Esophagus squamous epithelium (tissue), 4 donors: Measurements from ENCODE around the gene RUNX3.

Experiments
- POLR2A ChIP-seq, 4 donors: fragments of 450-650 bp; IDR thresholded peaks; one replicate each; pipeline ENCODE4 v1.6.1; 2017; ENCODE audit warnings: antibody characterized with exemption in 4 of 4, mild to moderate bottlenecking in 4 of 4, moderate library complexity in 3 of 4
- TF ChIP-seq, protein P1 (sequence below), 6 experiments: fragments of 450-650 bp in 4 of 6; fragments of 200-600 bp in 2 of 6; sonication (generic) in 2 of 6; IDR thresholded peaks; one replicate each; pipeline ENCODE4 v1.5.1; 2016 to 2019; ENCODE audit warnings: antibody characterized with exemption in 6 of 6, mild to moderate bottlenecking in 4 of 6, moderate library complexity in 4 of 6

- TF ChIP-seq, protein P1, sequence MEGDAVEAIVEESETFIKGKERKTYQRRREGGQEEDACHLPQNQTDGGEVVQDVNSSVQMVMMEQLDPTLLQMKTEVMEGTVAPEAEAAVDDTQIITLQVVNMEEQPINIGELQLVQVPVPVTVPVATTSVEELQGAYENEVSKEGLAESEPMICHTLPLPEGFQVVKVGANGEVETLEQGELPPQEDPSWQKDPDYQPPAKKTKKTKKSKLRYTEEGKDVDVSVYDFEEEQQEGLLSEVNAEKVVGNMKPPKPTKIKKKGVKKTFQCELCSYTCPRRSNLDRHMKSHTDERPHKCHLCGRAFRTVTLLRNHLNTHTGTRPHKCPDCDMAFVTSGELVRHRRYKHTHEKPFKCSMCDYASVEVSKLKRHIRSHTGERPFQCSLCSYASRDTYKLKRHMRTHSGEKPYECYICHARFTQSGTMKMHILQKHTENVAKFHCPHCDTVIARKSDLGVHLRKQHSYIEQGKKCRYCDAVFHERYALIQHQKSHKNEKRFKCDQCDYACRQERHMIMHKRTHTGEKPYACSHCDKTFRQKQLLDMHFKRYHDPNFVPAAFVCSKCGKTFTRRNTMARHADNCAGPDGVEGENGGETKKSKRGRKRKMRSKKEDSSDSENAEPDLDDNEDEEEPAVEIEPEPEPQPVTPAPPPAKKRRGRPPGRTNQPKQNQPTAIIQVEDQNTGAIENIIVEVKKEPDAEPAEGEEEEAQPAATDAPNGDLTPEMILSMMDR (IDR thresholded peaks at IDR 0.05) = no peak
- TF ChIP-seq POLR2A (IDR thresholded peaks at IDR 0.05) = no peak
Observed at GRCh38 chr1:24867084-24867870, 62.8 kb downstream of the RUNX3 start.
